Kidney (tissue), 14 donors: ENCODE data around the gene IL17REL. TPM values are rescaled to one million over a fixed set of nuclear protein-coding genes. Genes with fewer than 3 reads are reported as not detected.
A peak's percentile ranks its signal among the peaks of the same experiment; 100 is the strongest.

Experiments used
- DNase-seq, 5 donors: peaks; one replicate each; pipeline ENCODE4 v3.0.0-alpha.2; 2013 to 2020
- FAIRE-seq: peaks from 2 replicates; lab custom pipeline; 2012; peaks lifted over from hg19 to GRCh38; lab: Jason Lieb, UNC
- H3K27ac ChIP-seq, 2 donors: one replicate each; pipeline ENCODE4 v1.7.0; 2013; ENCODE audit warnings: low read depth in 2 of 2, low read length in 2 of 2, inconsistent platforms in 1 of 2
- H3K27me3 ChIP-seq: one replicate; pipeline ENCODE4 v1.7.1; 2013; ENCODE audit warnings: low read length, inconsistent platforms; ENCODE audit not compliant: control insufficient read depth, insufficient read depth
- H3K36me3 ChIP-seq, 3 donors: one replicate each; pipeline versions ENCODE4 v1.7.0 to v1.7.1; 2013; ENCODE audit warnings: low read length in 3 of 3, control low read depth in 1 of 3, inconsistent platforms in 1 of 3; ENCODE audit not compliant: insufficient read depth in 3 of 3, control insufficient read depth in 2 of 3
- H3K4me1 ChIP-seq, 3 donors: one replicate each; pipeline versions ENCODE4 v1.7.0 to v1.7.1; 2013; ENCODE audit warnings: low read length in 3 of 3, inconsistent platforms in 1 of 3, low read depth in 1 of 3; ENCODE audit not compliant: control insufficient read depth in 2 of 3, insufficient read depth in 2 of 3
- H3K4me3 ChIP-seq, 3 donors: one replicate each; pipeline versions ENCODE4 v1.7.0 to v1.8.1; 2013; ENCODE audit warnings: low read length in 3 of 3, control low read depth in 1 of 3, inconsistent platforms in 1 of 3
- H3K9ac ChIP-seq, 3 donors: one replicate each; pipeline versions ENCODE4 v1.7.0 to v1.7.1; 2013; ENCODE audit warnings: low read length in 3 of 3, control low read depth in 1 of 3, inconsistent platforms in 1 of 3
- H3K9me3 ChIP-seq, 3 donors: one replicate each; pipeline versions ENCODE4 v1.7.0 to v1.7.1; 2013; ENCODE audit warnings: low read length in 3 of 3, control low read depth in 1 of 3, inconsistent platforms in 1 of 3; ENCODE audit not compliant: control insufficient read depth in 2 of 3, insufficient read depth in 1 of 3
- CTCF ChIP-seq: IDR thresholded peaks from 3 replicates; pipeline ENCODE4 v1.5.1; 2012; ENCODE audit warnings: mild to moderate bottlenecking, moderate library complexity, borderline replicate concordance; ENCODE audit not compliant: insufficient read depth; ENCODE audit errors: extremely low read depth
- intact Hi-C: fragments of 100-400 bp; cut with DNase I; formaldehyde crosslinking; loops from one replicate; pipeline ENCODE4 v1.11.1; 2022
- polyA plus RNA-seq: library from polyadenylated mRNA; stranded (reverse); fragments of 350-450 nt; fragmentation: Illumina TruSeq; extraction: RNeasy Lipid Tissue Mini Kit (QIAGEN cat#74804); gene quantifications from one replicate; pipeline ENCODE4 v1.2.3, GENCODE V29; 2014; ENCODE audit warnings: low read depth, low replicate concordance; ENCODE audit not compliant: insufficient read depth
- total RNA-seq: library from RNA; stranded (reverse); fragmentation: NEBNext Ultra II Directional; extraction: Animal tissue kit (Norgen Biotek cat#: 25700); gene quantifications from one replicate; pipeline ENCODE4 v1.2.1, GENCODE V29; 2021
- donor health status: control.
- donor health status: control.
- donor health status: control.
- donor health status: control.
- donor health status: control.
- donor health status: DM: yes; HTN: yes; CAD: no.
- donor health status: Normal renal cell carcinoma (clear cell type).

IL17REL gene
- total and polyA plus RNA-seq, 2 donors from 2014 or later, result 0.16 TPM; not detected in 1

GRCh38 chr22:49954991-49955580, 57.5 kb downstream of the IL17REL start:
- peak in 2 of 5 donors; percentile 45 to 73 for DNase-seq
- intact Hi-C loops, result no loop called here
- H3K36me3 ChIP-seq, result no peaks in the 10 kb centered on the region
- H3K9me3 ChIP-seq, result no peaks in the 10 kb centered on the region
- no peak overlapping the region for H3K4me3 ChIP-seq
- H3K9ac ChIP-seq, result no peak overlapping the region
- no peak for TF ChIP-seq CTCF
- H3K27me3 ChIP-seq, result no peaks in the 10 kb centered on the region
- H3K27ac ChIP-seq, result peak overlapping the region; percentile 98 to 99
- peaks cover 0 to 54% (median 31%) of the 10 kb centered on the region in 3 donors for H3K4me1 ChIP-seq
- no peak for FAIRE-seq

GRCh38 chr22:49954354-49954753, 58.2 kb downstream of the IL17REL start:
- no peak for TF ChIP-seq CTCF
- Histone ChIP-seq H3K36me3 (no peaks in the 10 kb centered on the region), H3K9me3 (no peaks in the 10 kb centered on the region), H3K9ac (peak overlapping the region in 1 of 3 donors; percentile 84), H3K27ac (peak overlapping the region; percentile 98 to 99), H3K4me3 (no peak overlapping the region), H3K27me3 (no peaks in the 10 kb centered on the region), H3K4me1 (peaks cover 0 to 50% (median 28%) of the 10 kb centered on the region in 3 donors)
- DNase-seq (peak in 1 of 5 donors; percentile 83), FAIRE-seq (no peak)
- intact Hi-C loops, result no loop called here

GRCh38 chr22:49953680-49954344, 58.8 kb downstream of the IL17REL start:
- H3K9me3 ChIP-seq, result no peaks in the 10 kb centered on the region
- peak overlapping the region in 1 of 3 donors; percentile 84 for H3K9ac ChIP-seq
- peak overlapping the region; percentile 98 to 99 for H3K27ac ChIP-seq
- H3K4me1 ChIP-seq, result peaks cover 0 to 48% (median 25%) of the 10 kb centered on the region in 3 donors
- TF ChIP-seq CTCF, result no peak
- H3K27me3 ChIP-seq, result no peaks in the 10 kb centered on the region
- H3K36me3 ChIP-seq, result no peaks in the 10 kb centered on the region
- FAIRE-seq, result no peak
- H3K4me3 ChIP-seq, result no peak overlapping the region
- intact Hi-C loops, result no loop called here
- peak in 1 of 5 donors; percentile 92 for DNase-seq
